A549 (cell line): ENCODE measurements around the gene DDIT4.

ENCODE experiments used
- HDAC2 ChIP-seq: fragments of 200-600 bp; sonication (generic); IDR thresholded peaks from 2 replicates; pipeline ENCODE4 v1.6.1; 2016
- MYC ChIP-seq: IDR thresholded peaks from 2 replicates; pipeline ENCODE4 v1.6.1; 2012; ENCODE audit warnings: mild to moderate bottlenecking, inconsistent platforms, low read length, improper control_type of control experiment, borderline replicate concordance
- NPAS2 ChIP-seq: fragments of 250-450 bp; sonication (Bioruptor Pico); IDR thresholded peaks from 2 replicates; pipeline ENCODE4 v1.8.0; 2022; ENCODE audit warnings: mild to moderate bottlenecking, moderate library complexity, borderline replicate concordance
- POLR2A ChIP-seq: IDR thresholded peaks from 2 replicates; pipeline ENCODE4 v1.6.1; 2012; ENCODE audit warnings: mild to moderate bottlenecking, low read length
- RAD21 ChIP-seq, 2 experiments: fragments of >200 bp in 1 of 2; sonication (Bioruptor Twin) in 1 of 2; formaldehyde crosslinking in 1 of 2; IDR thresholded peaks in 1 of 2; conservative IDR thresholded peaks in 1 of 2; 2 replicates in 1 of 2; 3 replicates in 1 of 2; pipeline ENCODE4 v1.6.1; 2012 to 2018; ENCODE audit warnings: inconsistent platforms in 1 of 2
- RCOR1 ChIP-seq: fragments of 150-350 bp; IDR thresholded peaks from 2 replicates; pipeline ENCODE4 v1.6.1; 2014; ENCODE audit warnings: antibody characterized with exemption, low read length, low read depth
- RNF2 ChIP-seq: fragments of 200-600 bp; sonication (generic); IDR thresholded peaks from 2 replicates; pipeline ENCODE4 v1.6.1; 2016; ENCODE audit warnings: low read depth, mild to moderate bottlenecking, antibody characterized with exemption, moderate library complexity, borderline replicate concordance
- ZNF302 ChIP-seq: fragments of 250-450 bp; sonication (Bioruptor Pico); IDR thresholded peaks from 2 replicates; pipeline ENCODE4 v1.9.0; 2021; ENCODE audit warnings: inconsistent platforms, mild to moderate bottlenecking, moderate library complexity
- TF ChIP-seq, protein P1 (sequence below): fragments of >200 bp; sonication (Bioruptor Twin); formaldehyde crosslinking; IDR thresholded peaks from 3 replicates; pipeline ENCODE4 v1.5.1; 2016
- TF ChIP-seq, protein P2 (sequence below): fragments of 450-650 bp; IDR thresholded peaks from 2 replicates; pipeline ENCODE4 v1.6.1; 2014; ENCODE audit warnings: antibody characterized with exemption
- TF ChIP-seq, protein P3 (sequence below): IDR thresholded peaks from 2 replicates; pipeline ENCODE4 v1.6.1; 2012

DNA sequence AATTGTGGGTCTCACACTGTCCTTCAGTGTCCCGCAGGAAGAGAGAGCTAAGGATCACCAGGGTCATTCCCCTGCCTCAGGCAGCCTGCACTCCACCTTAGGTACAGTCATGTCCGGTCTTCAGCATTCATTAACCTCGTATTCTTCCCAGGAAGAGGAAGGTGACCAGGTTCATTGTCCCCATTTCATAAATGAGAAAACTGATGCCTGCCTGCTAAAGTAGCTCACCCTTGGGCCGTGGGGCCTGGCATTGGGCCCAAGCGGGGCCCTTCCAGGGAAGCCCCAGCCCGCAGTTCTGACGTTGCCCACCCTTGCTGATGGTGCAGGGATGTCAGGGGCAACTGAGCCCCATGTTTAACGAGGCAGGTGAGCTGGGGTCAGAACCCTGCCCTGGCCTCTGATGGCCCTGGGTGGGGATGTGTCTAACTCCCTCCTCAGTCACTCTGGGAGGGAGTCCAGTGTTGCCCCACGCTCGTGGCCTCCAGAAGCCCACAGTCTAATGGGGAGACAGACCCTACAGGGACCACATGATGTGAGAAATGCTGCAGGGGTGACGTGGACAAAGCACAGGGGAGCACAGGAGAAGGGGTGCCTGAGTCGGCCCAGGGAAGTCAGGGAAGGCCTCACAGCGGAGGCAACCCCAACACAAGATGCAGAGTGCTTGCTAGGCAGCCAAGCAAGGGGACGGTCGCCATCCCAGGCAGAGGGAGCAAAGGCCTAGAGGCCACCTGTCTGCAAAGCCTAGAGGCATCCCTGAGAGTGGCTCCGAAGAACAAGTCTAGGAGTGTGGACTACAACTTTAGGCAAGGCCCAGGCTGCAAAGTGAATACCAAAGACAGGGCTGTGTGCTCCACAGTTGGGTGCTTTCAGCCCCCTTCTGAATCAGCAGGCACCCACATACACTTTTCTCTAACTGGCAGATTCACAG, 25.1 kb downstream of the DDIT4 start:
- TF ChIP-seq, protein P1, sequence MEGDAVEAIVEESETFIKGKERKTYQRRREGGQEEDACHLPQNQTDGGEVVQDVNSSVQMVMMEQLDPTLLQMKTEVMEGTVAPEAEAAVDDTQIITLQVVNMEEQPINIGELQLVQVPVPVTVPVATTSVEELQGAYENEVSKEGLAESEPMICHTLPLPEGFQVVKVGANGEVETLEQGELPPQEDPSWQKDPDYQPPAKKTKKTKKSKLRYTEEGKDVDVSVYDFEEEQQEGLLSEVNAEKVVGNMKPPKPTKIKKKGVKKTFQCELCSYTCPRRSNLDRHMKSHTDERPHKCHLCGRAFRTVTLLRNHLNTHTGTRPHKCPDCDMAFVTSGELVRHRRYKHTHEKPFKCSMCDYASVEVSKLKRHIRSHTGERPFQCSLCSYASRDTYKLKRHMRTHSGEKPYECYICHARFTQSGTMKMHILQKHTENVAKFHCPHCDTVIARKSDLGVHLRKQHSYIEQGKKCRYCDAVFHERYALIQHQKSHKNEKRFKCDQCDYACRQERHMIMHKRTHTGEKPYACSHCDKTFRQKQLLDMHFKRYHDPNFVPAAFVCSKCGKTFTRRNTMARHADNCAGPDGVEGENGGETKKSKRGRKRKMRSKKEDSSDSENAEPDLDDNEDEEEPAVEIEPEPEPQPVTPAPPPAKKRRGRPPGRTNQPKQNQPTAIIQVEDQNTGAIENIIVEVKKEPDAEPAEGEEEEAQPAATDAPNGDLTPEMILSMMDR = no peak
- TF ChIP-seq NPAS2 (CRISPR knock-in tag) (no peak), RAD21 (conservative IDR thresholded peaks at IDR 0.05 in 1 of 2, IDR thresholded peaks at IDR 0.05 in 1 of 2) (no peak), RNF2 (no peak), RCOR1 (no peak), MYC (no peak), POLR2A (no peak), HDAC2 (no peak), ZNF302 (CRISPR knock-in tag) (no peak)
- TF ChIP-seq, protein P2, sequence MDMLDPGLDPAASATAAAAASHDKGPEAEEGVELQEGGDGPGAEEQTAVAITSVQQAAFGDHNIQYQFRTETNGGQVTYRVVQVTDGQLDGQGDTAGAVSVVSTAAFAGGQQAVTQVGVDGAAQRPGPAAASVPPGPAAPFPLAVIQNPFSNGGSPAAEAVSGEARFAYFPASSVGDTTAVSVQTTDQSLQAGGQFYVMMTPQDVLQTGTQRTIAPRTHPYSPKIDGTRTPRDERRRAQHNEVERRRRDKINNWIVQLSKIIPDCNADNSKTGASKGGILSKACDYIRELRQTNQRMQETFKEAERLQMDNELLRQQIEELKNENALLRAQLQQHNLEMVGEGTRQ = no peak
- TF ChIP-seq, protein P3, sequence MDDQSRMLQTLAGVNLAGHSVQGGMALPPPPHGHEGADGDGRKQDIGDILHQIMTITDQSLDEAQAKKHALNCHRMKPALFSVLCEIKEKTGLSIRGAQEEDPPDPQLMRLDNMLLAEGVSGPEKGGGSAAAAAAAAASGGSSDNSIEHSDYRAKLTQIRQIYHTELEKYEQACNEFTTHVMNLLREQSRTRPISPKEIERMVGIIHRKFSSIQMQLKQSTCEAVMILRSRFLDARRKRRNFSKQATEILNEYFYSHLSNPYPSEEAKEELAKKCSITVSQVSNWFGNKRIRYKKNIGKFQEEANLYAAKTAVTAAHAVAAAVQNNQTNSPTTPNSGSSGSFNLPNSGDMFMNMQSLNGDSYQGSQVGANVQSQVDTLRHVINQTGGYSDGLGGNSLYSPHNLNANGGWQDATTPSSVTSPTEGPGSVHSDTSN = no peak
